Daoy (cell line): ENCODE results near the gene SPATA6. TPM values are rescaled to one million over a fixed set of nuclear protein-coding genes. Genes with fewer than 3 reads are reported as not detected.
"Not testable (repeated sequence)": the region's sequence is repeated elsewhere in the genome, so short reads cannot be mapped to it uniquely, and the experiment has no call there.

Source experiments
- DNase-seq: peaks from one replicate; pipeline ENCODE4 v3.0.0-alpha.2; 2015; ENCODE audit warnings: low read depth
- total RNA-seq: library from RNA; depleted of rRNA; stranded (reverse); fragments of >200 nt; shearing (Covaris generic); gene quantifications from 2 replicates; pipeline ENCODE4 v1.2.3, GENCODE V29; 2014

SPATA6 gene
- total RNA-seq, 1 experiment from 2014 or later, result 3.0 TPM

GRCh38 chr1:48356901-48357300 lies 115.1 kb downstream of the SPATA6 start:
- no peak for DNase-seq

DNA sequence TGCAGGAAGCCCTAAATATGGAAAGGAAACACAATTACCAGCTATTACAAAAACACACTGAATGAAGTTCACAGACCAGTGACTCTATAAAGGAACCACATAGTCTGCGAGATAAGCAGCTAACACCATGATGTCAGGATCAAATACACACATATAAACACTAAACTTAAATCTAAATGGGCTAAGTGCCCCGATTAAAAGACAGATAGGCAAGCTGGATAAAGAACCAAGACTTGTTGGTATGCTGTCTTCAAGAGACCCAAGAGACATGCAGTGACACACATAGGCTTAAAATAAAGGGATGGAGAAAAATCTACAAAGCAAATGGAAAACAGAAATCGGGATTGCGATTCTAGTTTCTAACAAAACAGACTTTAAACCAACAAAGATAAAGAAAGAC lies 127.6 kb downstream of the SPATA6 start:
- DNase-seq, result no peak

- DNase-seq, result no peak
Measured at GRCh38 chr1:48341221-48341620, 130.8 kb downstream of the SPATA6 start.

- no peak for DNase-seq
Measured at GRCh38 chr1:48338257-48338656, 133.7 kb downstream of the SPATA6 start.

DNA sequence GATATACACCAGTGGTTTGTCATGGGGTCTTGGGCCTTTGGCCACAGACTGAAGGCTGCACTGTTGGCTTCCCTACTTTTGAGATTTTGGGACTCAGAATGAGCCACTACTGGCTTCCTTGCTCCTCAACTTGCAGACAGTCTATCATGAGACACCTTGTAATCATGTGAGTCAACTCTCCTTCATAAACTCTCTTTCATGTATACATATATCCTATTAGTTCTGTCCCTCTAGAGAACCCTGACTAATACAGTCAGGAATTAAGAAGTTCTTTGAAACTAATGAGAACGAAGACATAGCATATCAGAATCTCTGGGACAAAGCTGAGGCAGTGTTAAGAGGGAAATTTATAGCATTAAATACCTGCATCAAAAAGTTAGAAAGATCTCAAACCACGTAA lies 138.7 kb downstream of the SPATA6 start:
- no peak for DNase-seq

DNA sequence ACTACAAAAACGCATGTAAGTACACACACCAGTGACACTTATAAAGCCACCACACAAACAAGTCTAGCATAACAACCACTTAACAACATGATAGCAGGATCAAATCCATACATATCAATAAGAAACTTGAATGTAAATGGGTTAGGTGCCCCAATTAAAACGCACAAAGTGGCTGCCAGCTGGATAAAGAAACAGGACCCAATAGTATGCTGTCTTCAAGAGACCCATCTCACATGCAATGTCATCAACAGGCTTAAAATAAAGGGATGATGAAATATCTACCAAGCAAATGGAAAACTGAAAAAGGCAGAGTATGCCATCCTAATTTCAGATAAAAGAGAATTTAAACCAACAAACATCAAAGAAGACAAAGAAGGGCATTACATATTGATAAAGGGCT lies 139.9 kb downstream of the SPATA6 start:
- DNase-seq, result no peak

- no peak for DNase-seq
Measured at GRCh38 chr1:48329905-48330304, 142.1 kb downstream of the SPATA6 start.

DNA sequence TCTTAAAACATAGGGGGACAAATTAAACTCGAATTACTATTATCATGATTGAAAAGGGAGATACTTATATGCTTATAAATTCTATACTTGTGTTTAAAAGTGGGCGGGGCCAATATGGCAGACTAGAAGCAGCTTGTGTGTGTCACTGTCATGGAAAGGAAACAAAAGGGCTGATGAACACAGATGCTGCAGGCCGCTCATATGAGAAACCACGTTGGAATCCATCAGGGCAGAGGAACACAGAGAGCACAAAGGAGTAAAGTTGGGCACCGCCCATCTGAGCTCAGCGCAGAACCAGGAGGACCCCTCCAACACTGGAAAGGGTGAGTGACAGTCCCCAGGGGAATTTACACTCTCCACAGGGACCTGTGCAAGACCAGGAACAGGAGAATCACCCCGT lies 142.5 kb downstream of the SPATA6 start:
- DNase-seq, result peak; percentile 9

GRCh38 chr1:48311829-48312228 lies 160.2 kb downstream of the SPATA6 start:
- not testable (repeated sequence) for DNase-seq

- DNase-seq, result no peak
Measured at GRCh38 chr1:48309564-48310082, 162.4 kb downstream of the SPATA6 start.

- no peak for DNase-seq
Measured at GRCh38 chr1:48302652-48303051, 169.4 kb downstream of the SPATA6 start.

GRCh38 chr1:48294656-48295055 lies 177.3 kb downstream of the SPATA6 start:
- DNase-seq, result no peak

GRCh38 chr1:48294094-48294493 lies 177.9 kb downstream of the SPATA6 start:
- not testable (repeated sequence) for DNase-seq

DNA sequence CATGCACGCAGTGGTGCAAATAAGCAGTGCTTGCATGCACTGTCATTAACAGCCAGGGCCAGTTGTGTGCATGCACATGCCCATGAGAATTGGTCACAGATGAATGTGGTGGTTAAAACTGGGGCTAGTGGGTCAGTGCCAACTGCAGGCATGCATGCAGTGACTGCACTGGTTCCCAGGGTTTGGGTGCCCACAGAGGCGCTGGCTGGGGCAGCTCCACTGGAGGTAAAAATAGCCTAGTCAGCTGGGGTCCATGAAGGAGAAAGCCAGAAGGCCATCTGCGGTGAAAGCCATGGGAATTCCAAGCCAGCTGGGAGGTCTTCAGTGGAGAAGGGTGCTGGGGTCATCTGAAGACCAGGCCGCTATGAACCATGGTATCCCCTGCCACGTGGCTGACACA lies 179.3 kb downstream of the SPATA6 start:
- DNase-seq, result no peak

GRCh38 chr1:48291421-48291820 lies 180.6 kb downstream of the SPATA6 start:
- no peak for DNase-seq

GRCh38 chr1:48285525-48285924 lies 186.5 kb downstream of the SPATA6 start:
- DNase-seq, result no peak

GRCh38 chr1:48284696-48285420 lies 187.1 kb downstream of the SPATA6 start:
- DNase-seq, result not testable (repeated sequence)

DNA sequence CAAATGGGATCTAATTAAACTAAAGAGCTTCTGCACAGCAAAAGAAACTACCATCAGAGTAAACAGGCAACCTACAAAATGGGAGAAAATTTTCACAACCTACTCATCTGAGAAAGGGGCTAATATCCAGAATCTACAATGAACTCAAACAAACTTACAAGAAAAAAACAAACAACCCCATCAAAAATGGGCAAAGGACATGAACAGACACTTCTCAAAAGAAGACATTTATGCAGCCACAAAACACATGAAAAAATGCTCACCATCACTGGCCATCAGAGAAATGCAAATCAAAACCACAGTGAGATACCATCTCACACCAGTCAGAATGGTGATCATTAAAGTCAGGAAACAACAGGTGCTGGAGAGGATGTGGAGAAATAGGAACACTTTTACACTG lies 189.7 kb downstream of the SPATA6 start:
- not testable (repeated sequence) for DNase-seq

DNA sequence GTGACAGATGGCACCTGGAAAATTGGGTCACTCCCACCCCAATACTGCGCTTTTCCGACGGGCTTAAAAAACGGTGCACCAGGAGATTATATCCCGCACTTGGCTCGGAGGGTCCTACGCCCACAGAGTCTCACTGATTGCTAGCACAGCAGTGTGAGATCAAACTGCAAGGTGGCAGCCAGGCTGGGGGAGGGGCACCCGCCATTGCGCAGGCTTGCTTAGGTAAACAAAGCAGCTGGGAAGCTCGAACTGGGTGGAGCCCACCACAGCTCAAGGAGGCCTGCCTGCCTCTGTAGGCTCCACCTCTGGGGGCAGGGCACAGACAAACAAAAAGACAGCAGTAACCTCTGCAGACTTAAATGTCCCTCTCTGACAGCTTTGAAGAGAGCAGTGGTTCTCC lies 194.6 kb downstream of the SPATA6 start:
- not testable (repeated sequence) for DNase-seq

GRCh38 chr1:48266576-48266975 lies 205.4 kb downstream of the SPATA6 start:
- DNase-seq, result no peak

GRCh38 chr1:48263041-48263440 lies 209.0 kb downstream of the SPATA6 start:
- no peak for DNase-seq

GRCh38 chr1:48261881-48262400 lies 210.1 kb downstream of the SPATA6 start:
- no peak for DNase-seq

DNA sequence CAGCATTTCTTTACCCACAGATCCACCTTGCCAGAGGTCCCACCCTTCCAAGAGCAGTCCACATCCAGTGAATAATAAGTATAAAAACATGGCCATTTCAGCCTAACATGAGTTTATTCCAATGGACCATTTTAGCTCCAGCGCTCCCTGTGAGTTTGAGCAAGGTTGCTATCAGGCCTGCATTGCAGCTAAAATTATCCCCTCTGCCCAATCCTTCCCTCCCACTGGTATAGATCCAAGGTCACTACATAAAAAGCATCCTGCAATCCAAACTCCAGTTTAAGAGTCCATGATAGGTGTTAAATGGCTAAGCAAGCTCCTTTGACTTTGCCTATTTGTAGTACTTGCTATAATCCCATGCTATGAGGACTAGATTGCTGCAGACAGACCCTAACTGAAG lies 213.9 kb downstream of the SPATA6 start:
- DNase-seq, result no peak

GRCh38 chr1:48254254-48254653 lies 217.8 kb downstream of the SPATA6 start:
- no peak for DNase-seq
